Measurements from ENCODE around the gene MTNR1B. TPM values are rescaled to one million over a fixed set of nuclear protein-coding genes. Genes with fewer than 3 reads are reported as not detected.

The MTNR1B gene
- polyA plus RNA-seq, 2 of the 4 experiments (the other 2 are of a cell fraction) = not detected

- TF ChIP-seq E2F6 (IDR thresholded peaks at IDR 0.05; ENCODE audit: borderline replicate concordance, low read depth) = no peak
- TF ChIP-seq HOXB5 (CRISPR knock-in tag; IDR thresholded peaks at IDR 0.05) = no peak
Measured at GRCh38 chr11:92939305-92939704, 30.1 kb upstream of the MTNR1B start (continued).

DNA sequence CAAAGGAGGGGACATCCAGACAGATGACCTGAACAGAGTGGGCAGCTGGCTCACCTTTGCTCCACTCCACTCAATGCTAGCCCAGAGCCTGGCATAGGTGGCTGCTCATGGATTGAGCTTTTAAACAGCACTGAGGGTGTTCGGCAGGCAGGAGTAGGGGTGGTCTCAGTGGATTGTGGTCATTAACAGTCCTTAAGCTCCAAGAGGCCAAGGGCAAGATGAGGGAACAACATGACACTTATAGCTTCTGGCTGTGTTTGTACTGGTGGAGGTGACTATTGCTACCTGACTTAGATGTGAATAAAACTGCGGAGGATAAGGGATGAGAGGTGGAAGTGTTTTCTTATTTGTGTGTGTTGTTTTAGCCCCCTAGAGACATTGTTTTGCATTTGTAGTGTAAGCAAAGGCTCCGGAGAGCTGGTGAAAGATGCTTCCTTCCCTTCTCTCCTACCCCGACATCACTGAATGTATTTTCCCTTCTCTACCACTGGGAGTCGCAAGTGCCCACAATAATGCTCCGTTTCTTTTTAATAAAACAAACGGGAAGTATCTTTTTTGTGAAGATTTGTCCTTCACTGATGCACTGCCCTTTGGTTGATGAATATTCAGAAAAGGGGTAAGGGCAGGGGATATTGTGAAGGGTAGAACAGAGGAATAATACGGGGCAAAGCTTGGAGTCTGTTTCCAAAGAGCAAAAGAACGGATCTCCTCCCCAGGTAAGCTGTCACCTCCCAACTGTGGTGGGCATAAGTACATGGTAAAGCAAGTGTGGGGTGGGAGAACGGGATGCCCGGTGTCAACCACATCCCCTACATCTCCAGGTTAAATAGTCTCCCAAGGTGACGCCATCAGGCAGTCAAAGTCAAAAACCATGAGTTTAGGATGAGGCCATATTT is 27.5 kb upstream of the MTNR1B start:
- Histone ChIP-seq H3K9me3 (0 out of 3 replicates have a peak, but pooled peaks cover 4% of the 10 kb centered on the region), H3K4me2 (peak overlapping the region; percentile 14; the same call in 1 of the 3 replicates), H3K27ac (peak overlapping the region; percentile 59 to 70; a peak in 4 of 6 replicates), H3K4me1 (peaks cover 5% of the 10 kb centered on the region; the same call in 2 of the 3 replicates), H3K4me3 (no peak overlapping the region)
- TF ChIP-seq SMC3 (IDR thresholded peaks at IDR 0.05) (peak; percentile 85), CTCF (IDR thresholded peaks at IDR 0.05) (peak; percentile 62), EP300 (IDR thresholded peaks at IDR 0.05) (no peak), NPAS2 (CRISPR knock-in tag; IDR thresholded peaks at IDR 0.05; ENCODE audit: borderline replicate concordance) (no peak), ZC3H11A (IDR thresholded peaks at IDR 0.05) (no peak), RAD21 (conservative IDR thresholded peaks at IDR 0.05 in 1 of 2, IDR thresholded peaks at IDR 0.05 in 1 of 2) (peak; percentile 85 to 87)
- WGBS (ENCODE audit: missing lambda C conversion rate) = 40% methylated on average over 12 of the region's 12 CpGs
- ChIA-PET POLR2A (no interaction called here), CTCF (interaction anchor here (0.6 to 3.6 kb wide), 39 partner anchors 9 to 598 kb away, joined by 3 to 31 read pairs (median 5); no protein-coding TSS in a partner anchor)
- ATAC-seq = peak in 1 of 2 experiments; percentile 74; a peak in 4 of 6 replicates
- DNase-seq (ENCODE audit: low read depth in 1 of 2, low spot score in 1 of 2) = peak; percentile 33 to 40
- FAIRE-seq = no peak

DNA sequence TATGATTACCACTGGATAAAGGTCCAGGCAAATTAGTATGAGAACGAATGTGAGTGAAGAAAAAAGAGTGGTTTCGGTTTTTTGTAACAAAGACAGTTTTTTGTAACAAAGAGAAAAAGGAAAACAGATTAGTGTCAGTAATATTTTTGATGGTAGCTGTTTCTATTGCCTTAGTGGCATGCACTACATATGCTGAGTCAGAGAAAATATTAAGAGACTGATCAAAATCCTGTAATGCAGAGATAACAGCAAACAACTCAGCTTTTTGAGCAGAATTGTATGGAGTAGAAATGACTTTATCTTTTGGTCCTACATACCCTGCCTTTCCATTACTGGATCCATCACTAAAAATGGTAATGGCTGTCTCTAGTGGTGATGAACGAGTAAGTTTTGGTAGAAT is 22.7 kb upstream of the MTNR1B start:
- Histone ChIP-seq H3K4me2 (no peak overlapping the region; the same call in 2 of the 3 replicates), H3K27ac (peak overlapping the region; percentile 69 to 72), H3K9me3 (peaks cover 7% of the 10 kb centered on the region; the same call in 1 of the 3 replicates), H3K4me3 (no peak overlapping the region), H3K4me1 (peaks cover 24% of the 10 kb centered on the region)
- no peak for DNase-seq (ENCODE audit: low read depth in 1 of 2, low spot score in 1 of 2)
- no peak for TF ChIP-seq E2F6 (IDR thresholded peaks at IDR 0.05; ENCODE audit: borderline replicate concordance, low read depth)
- peak; percentile 60 for TF ChIP-seq MAFK (IDR thresholded peaks at IDR 0.05; ENCODE audit: partially characterized antibody)
- no peak for FAIRE-seq
- CTCF ChIA-PET = no interaction called here
- no peak for ATAC-seq
- 85% methylated on average over 3 of the region's 3 CpGs for WGBS (ENCODE audit: missing lambda C conversion rate)
- POLR2A ChIA-PET = no interaction called here

- WGBS (ENCODE audit: missing lambda C conversion rate) = 2% methylated on average over 5 of the region's 5 CpGs
- ATAC-seq (peak; percentile 62 to 88; a peak in 5 of 6 replicates), DNase-seq (ENCODE audit: low read depth in 1 of 2, low spot score in 1 of 2) (peak; percentile 41 to 76), FAIRE-seq (no peak)
- Histone ChIP-seq H3K27ac (peak overlapping the region; percentile 69 to 72), H3K4me3 (0 out of 3 replicates have a peak overlapping the region, but pooled peaks have one; percentile 2), H3K4me1 (peaks cover 21% of the 10 kb centered on the region), H3K4me2 (peak overlapping the region; percentile 78), H3K9me3 (peaks cover 7% of the 10 kb centered on the region; the same call in 1 of the 3 replicates)
- POLR2A ChIA-PET = no interaction called here
- CTCF ChIA-PET = no interaction called here
- TF ChIP-seq ZC3H11A (IDR thresholded peaks at IDR 0.05) (no peak), EHF (CRISPR knock-in tag; IDR thresholded peaks at IDR 0.05) (no peak), RAD21 (conservative IDR thresholded peaks at IDR 0.05 in 1 of 2, IDR thresholded peaks at IDR 0.05 in 1 of 2) (0 out of 5 replicates have a peak, but pooled peaks of 1 of the 2 experiments have one; percentile 16), MAZ (IDR thresholded peaks at IDR 0.05; ENCODE audit: borderline replicate concordance, low read depth, low read length) (no peak), FOSL2 (IDR thresholded peaks at IDR 0.05) (peak; percentile 39; the same call in 1 of the 2 replicates), FOSL2 (CRISPR knock-in tag; IDR thresholded peaks at IDR 0.05) (peak; percentile 65), PBX3 (IDR thresholded peaks at IDR 0.05) (no peak), MAFK (IDR thresholded peaks at IDR 0.05; ENCODE audit: partially characterized antibody) (no peak), EP300 (IDR thresholded peaks at IDR 0.05) (no peak), JUN (IDR thresholded peaks at IDR 0.05) (peak in 1 of 2 experiments; percentile 26; a peak in 1 of 5 replicates), RARB (CRISPR knock-in tag; IDR thresholded peaks at IDR 0.05) (no peak)
- TF ChIP-seq, protein P1, sequence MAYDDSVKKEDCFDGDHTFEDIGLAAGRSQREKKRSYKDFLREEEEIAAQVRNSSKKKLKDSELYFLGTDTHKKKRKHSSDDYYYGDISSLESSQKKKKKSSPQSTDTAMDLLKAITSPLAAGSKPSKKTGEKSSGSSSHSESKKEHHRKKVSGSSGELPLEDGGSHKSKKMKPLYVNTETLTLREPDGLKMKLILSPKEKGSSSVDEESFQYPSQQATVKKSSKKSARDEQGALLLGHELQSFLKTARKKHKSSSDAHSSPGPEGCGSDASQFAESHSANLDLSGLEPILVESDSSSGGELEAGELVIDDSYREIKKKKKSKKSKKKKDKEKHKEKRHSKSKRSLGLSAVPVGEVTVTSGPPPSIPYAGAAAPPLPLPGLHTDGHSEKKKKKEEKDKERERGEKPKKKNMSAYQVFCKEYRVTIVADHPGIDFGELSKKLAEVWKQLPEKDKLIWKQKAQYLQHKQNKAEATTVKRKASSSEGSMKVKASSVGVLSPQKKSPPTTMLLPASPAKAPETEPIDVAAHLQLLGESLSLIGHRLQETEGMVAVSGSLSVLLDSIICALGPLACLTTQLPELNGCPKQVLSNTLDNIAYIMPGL (CRISPR knock-in tag; IDR thresholded peaks at IDR 0.05; ENCODE audit: borderline replicate concordance) = no peak
Measured at GRCh38 chr11:92948116-92948515, 21.3 kb upstream of the MTNR1B start.

Data from A549 (cell line).